Left ventricle myocardium superior (tissue), 1 donor: ENCODE data around the gene TBX2. TPM values are rescaled to one million over a fixed set of nuclear protein-coding genes. Genes with fewer than 3 reads are reported as not detected.
"Not testable (repeated sequence)": the region's sequence is repeated elsewhere in the genome, so short reads cannot be mapped to it uniquely, and the experiment has no call there.

Experiments
- ATAC-seq: fragments of 200-7000 bp; cut with Tn5 transposase; one replicate; pipeline ENCODE4 v1.9.1; 2020; ENCODE audit warnings: mild to moderate bottlenecking, moderate library complexity
- DNase-seq: peaks from one replicate; pipeline ENCODE4 v3.0.0-alpha.2; 2020
- intact Hi-C: fragments of 100-400 bp; cut with micrococcal nuclease; formaldehyde crosslinking; loops from one replicate; pipeline ENCODE4 v1.11.0; 2022
- total RNA-seq: library from RNA; stranded (reverse); fragmentation: NEBNext Ultra II Directional; extraction: Animal tissue kit (Norgen Biotek cat#: 25700); gene quantifications from one replicate; pipeline ENCODE4 v1.2.1, GENCODE V29; 2021
- donor health status: DM: no; HTN: yes; CAD: no; lungs with severe emphysema.

The TBX2 gene
- total RNA-seq, 1 donor from 2014 or later: 9.1 TPM

- intact Hi-C loops: no loop called here
- DNase-seq (no peak), ATAC-seq (no peak)
These were observed 21.2 kb downstream of the TBX2 start for GRCh38 chr17:61420745-61421398.

- intact Hi-C loops: no loop called here
- ATAC-seq (no peak), DNase-seq (no peak)
These were observed 21.8 kb downstream of the TBX2 start for GRCh38 chr17:61421460-61421859.

GRCh38 chr17:61422116-61422799 lies 22.6 kb downstream of the TBX2 start:
- ATAC-seq (no peak), DNase-seq (no peak)
- intact Hi-C loops: no loop called here

- intact Hi-C loops: no loop called here
These were observed 23.2 kb downstream of the TBX2 start for GRCh38 chr17:61422869-61423268.

GRCh38 chr17:61423967-61424649 lies 24.5 kb downstream of the TBX2 start:
- intact Hi-C loops: no loop called here
- no peak for ATAC-seq

More at GRCh38 chr17:61422869-61423268, 23.2 kb downstream of the TBX2 start:
- DNase-seq (no peak), ATAC-seq (no peak)

GRCh38 chr17:61425682-61426481 lies 26.2 kb downstream of the TBX2 start:
- no peak for DNase-seq
- ATAC-seq: no peak
- intact Hi-C loops: no loop called here

More at GRCh38 chr17:61423967-61424649, 24.5 kb downstream of the TBX2 start:
- no peak for DNase-seq

GRCh38 chr17:61426482-61427304 lies 27.1 kb downstream of the TBX2 start:
- intact Hi-C loops: no loop called here
- ATAC-seq (no peak), DNase-seq (no peak)

- ATAC-seq (no peak), DNase-seq (no peak)
- intact Hi-C loops: no loop called here
These were observed 27.9 kb downstream of the TBX2 start for GRCh38 chr17:61427567-61427966.

- intact Hi-C loops: no loop called here
- no peak for ATAC-seq
- DNase-seq: no peak
These were observed 29.6 kb downstream of the TBX2 start for GRCh38 chr17:61429274-61429673.

- intact Hi-C loops, ATAC-seq, DNase-seq: not testable (repeated sequence)
These were observed 30.2 kb downstream of the TBX2 start for GRCh38 chr17:61429831-61430230.

GRCh38 chr17:61431594-61432311 lies 32.1 kb downstream of the TBX2 start:
- intact Hi-C loops: no loop called here
- ATAC-seq (no peak), DNase-seq (no peak)

GRCh38 chr17:61436273-61436672 lies 36.6 kb downstream of the TBX2 start:
- intact Hi-C loops: no loop called here
- no peak for ATAC-seq
- DNase-seq: no peak

- ATAC-seq (no peak), DNase-seq (no peak)
- intact Hi-C loops: no loop called here
These were observed 37.5 kb downstream of the TBX2 start for GRCh38 chr17:61436995-61437704.

GRCh38 chr17:61440697-61441096 lies 41.1 kb downstream of the TBX2 start:
- intact Hi-C loops: no loop called here
- no peak for DNase-seq
- no peak for ATAC-seq

GRCh38 chr17:61441507-61441906 lies 41.9 kb downstream of the TBX2 start:
- intact Hi-C loops, ATAC-seq, DNase-seq: not testable (repeated sequence)

- ATAC-seq (no peak), DNase-seq (no peak)
- intact Hi-C loops: no loop called here
These were observed 42.6 kb downstream of the TBX2 start for GRCh38 chr17:61442136-61442775.

GRCh38 chr17:61442878-61443474 lies 43.3 kb downstream of the TBX2 start:
- no peak for ATAC-seq
- DNase-seq: no peak
- intact Hi-C loops: no loop called here
